ENCODE results near the gene ADAMTS2. TPM values are rescaled to one million over a fixed set of nuclear protein-coding genes. Genes with fewer than 3 reads are reported as not detected.
"Not testable (repeated sequence)": the region's sequence is repeated elsewhere in the genome, so short reads cannot be mapped to it uniquely, and the experiment has no call there.

Gene ADAMTS2
- total and polyA plus RNA-seq, 12 donors = 4.3 to 70.3 (median 22.4) TPM

- Histone ChIP-seq H3K36me3 (replicated peaks in 1 of 2) (no peaks in the 10 kb centered on the region), H3K27ac (no peak overlapping the region), H3K4me1 (replicated peaks in 1 of 2) (no peaks in the 10 kb centered on the region), H3K4me3 (no peak overlapping the region), H3K9me3 (replicated peaks in 1 of 3) (no peaks in the 10 kb centered on the region), H3K27me3 (no peaks in the 10 kb centered on the region)
- DNase-seq = no peak
- no peak for TF ChIP-seq POLR2A (IDR thresholded peaks at IDR 0.05)
- TF ChIP-seq CTCF (IDR thresholded peaks at IDR 0.05) = no peak
- intact Hi-C loops (cut with DNase I) = no loop called here
- WGBS, 4 donors = 74 to 93% (median 77%) methylated on average over 3 of the region's 3 CpGs
Observed at GRCh38 chr5:179217356-179217755, 127.9 kb downstream of the ADAMTS2 start.

GRCh38 chr5:179216381-179216780 lies 128.9 kb downstream of the ADAMTS2 start:
- 79 to 92% (median 84%) methylated on average over 8 to 18 of the region's 18 CpGs for WGBS, 4 donors
- H3K27ac ChIP-seq; intact Hi-C loops (cut with DNase I); H3K27me3 ChIP-seq; H3K4me1 ChIP-seq (replicated peaks in 1 of 2); H3K9me3 ChIP-seq (replicated peaks in 1 of 3); H3K4me3 ChIP-seq; DNase-seq; H3K36me3 ChIP-seq (replicated peaks in 1 of 2): not testable (repeated sequence)

DNA sequence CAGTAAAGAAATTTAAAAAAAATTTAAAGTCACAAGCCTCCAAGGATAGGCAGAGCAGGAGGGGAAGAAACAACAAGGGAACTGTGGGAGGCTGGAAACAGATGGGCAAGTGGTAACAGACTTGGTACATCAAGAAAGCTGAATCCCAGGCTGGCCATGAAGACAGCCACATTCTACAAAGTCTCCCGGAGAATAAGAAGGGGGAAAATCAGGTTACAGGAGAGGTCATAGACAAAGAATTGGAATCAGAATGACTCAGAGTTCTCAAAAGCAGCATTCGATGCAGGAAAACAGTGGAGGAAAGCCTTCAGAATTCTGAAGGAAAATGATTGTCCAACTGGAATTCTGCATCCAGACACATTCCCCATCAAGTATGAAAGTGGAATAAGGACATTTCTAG lies 129.7 kb downstream of the ADAMTS2 start:
- WGBS, 4 donors = 71 to 83% (median 76%) methylated on average over 2 of the region's 2 CpGs
- Histone ChIP-seq H3K27ac (no peak overlapping the region), H3K9me3 (replicated peaks in 1 of 3) (no peaks in the 10 kb centered on the region), H3K27me3 (no peaks in the 10 kb centered on the region), H3K36me3 (replicated peaks in 1 of 2) (no peaks in the 10 kb centered on the region), H3K4me1 (replicated peaks in 1 of 2) (no peaks in the 10 kb centered on the region), H3K4me3 (no peak overlapping the region)
- TF ChIP-seq POLR2A (IDR thresholded peaks at IDR 0.05) (no peak), CTCF (IDR thresholded peaks at IDR 0.05) (no peak)
- no peak for DNase-seq
- intact Hi-C loops (cut with DNase I) = no loop called here

DNA sequence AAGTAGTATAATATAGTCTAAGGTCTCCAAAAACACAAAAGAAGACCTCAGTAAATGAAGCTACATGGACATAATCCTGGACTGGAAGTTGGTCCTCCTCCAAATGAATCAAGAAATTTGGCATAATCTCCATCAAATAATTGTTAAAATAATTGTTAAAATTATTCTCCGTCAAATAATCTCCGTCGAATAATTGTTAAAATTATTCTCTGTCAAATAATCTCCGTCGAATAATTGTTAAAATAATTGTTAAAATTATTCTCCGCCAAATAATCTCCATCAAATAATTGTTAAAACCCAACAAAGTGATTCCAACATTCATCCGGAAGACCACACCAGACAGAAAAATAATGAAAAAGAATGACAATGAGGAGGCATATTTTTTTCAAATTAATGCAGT lies 130.6 kb downstream of the ADAMTS2 start:
- no peaks in the 10 kb centered on the region for H3K9me3 ChIP-seq (replicated peaks in 1 of 3)
- H3K36me3 ChIP-seq (replicated peaks in 1 of 2) = no peaks in the 10 kb centered on the region
- no peak overlapping the region for H3K27ac ChIP-seq
- WGBS, 4 donors = 83 to 97% (median 88%) methylated on average over 7 of the region's 7 CpGs
- no peaks in the 10 kb centered on the region for H3K27me3 ChIP-seq
- H3K4me3 ChIP-seq = no peak overlapping the region
- H3K4me1 ChIP-seq (replicated peaks in 1 of 2) = no peaks in the 10 kb centered on the region
- no peak for DNase-seq
- TF ChIP-seq CTCF (IDR thresholded peaks at IDR 0.05) (no peak), POLR2A (IDR thresholded peaks at IDR 0.05) (no peak)
- intact Hi-C loops (cut with DNase I) = no loop called here

DNA sequence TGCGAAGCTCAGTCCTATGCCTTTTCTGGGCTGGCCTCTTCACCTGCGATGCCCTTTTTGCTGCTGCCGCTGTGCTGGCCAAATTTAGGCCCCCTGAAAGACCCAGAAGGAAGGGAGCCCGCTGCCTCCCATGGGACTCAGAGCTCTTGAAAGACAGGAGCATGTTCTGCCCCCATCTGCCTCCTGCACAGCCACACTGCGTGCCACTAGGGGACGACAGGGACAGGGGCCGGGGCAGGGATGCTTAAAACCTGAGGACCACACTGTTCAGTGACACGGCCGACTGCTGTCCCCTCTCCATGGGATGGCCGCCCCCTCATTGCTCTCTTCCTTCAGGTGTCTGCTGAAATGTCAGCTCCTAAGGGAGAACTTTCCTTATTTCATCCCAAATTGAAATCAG lies 132.4 kb downstream of the ADAMTS2 start:
- Histone ChIP-seq H3K9me3 (replicated peaks in 1 of 3) (no peaks in the 10 kb centered on the region), H3K4me1 (replicated peaks in 1 of 2) (no peaks in the 10 kb centered on the region), H3K4me3 (no peak overlapping the region), H3K27me3 (no peaks in the 10 kb centered on the region), H3K27ac (no peak overlapping the region), H3K36me3 (replicated peaks in 1 of 2) (no peaks in the 10 kb centered on the region)
- 54 to 94% (median 92%) methylated on average over 7 to 10 of the region's 10 CpGs for WGBS, 4 donors
- no peak for TF ChIP-seq CTCF (IDR thresholded peaks at IDR 0.05)
- no peak for DNase-seq
- intact Hi-C loops (cut with DNase I) = no loop called here
